T-cell (primary cell): ENCODE measurements around the gene PABPN1L. TPM values are rescaled to one million over a fixed set of nuclear protein-coding genes. Genes with fewer than 3 reads are reported as not detected.
A peak's percentile ranks its signal among the peaks of the same experiment; 100 is the strongest.

Source experiments
- ATAC-seq, 4 experiments: fragments of 200-7000 bp in 3 of 4; fragments of 150-1000 bp in 1 of 4; cut with Tn5 transposase; replicated peaks in 1 of 4; 1 replicate in 3 of 4; 2 replicates in 1 of 4; pipeline ENCODE4 v1.10.0; 2021; ENCODE audit warnings: moderate library complexity in 3 of 4, mild to moderate bottlenecking in 2 of 4, moderate number of reproducible peaks in 1 of 4
- CTCF ChIA-PET, 2 donors: fragments of 300-600 bp; sonication (Branson Sonifier 250); formaldehyde crosslinking; loops; one replicate each; lab custom pipeline; 2022; ENCODE audit warnings: antibody characterized with exemption in 2 of 2; lab: Charles Lee
- POLR2A ChIA-PET, 2 donors: fragments of 300-600 bp; sonication (Branson Sonifier 250); formaldehyde crosslinking; loops; one replicate each; lab custom pipeline; 2022; ENCODE audit warnings: antibody characterized with exemption in 2 of 2; lab: Charles Lee
- DNase-seq, 35 experiments: peaks; one replicate each; pipeline versions ENCODE4 v3.0.0 to v3.0.0-alpha.2; 2013 to 2023
- H3K27ac ChIP-seq: one replicate; pipeline ENCODE4 v1.5.1; 2013; ENCODE audit warnings: low read length
- H3K27me3 ChIP-seq, 2 experiments: replicated peaks in 1 of 2; 1 replicate in 1 of 2; 2 replicates in 1 of 2; pipeline versions ENCODE4 v1.6.1 to v1.7.0; 2013; ENCODE audit warnings: low read length in 1 of 2, mixed read lengths in 1 of 2; ENCODE audit not compliant: control insufficient read depth in 2 of 2, insufficient read depth in 2 of 2; ENCODE audit errors: extremely low read depth in 1 of 2
- H3K36me3 ChIP-seq, 2 donors: 1 replicate in 1 of 2; 2 replicates in 1 of 2; pipeline versions ENCODE4 v1.6.1 to v1.7.0; 2013; ENCODE audit warnings: low read length in 1 of 2; ENCODE audit not compliant: control insufficient read depth in 2 of 2, insufficient read depth in 1 of 2; ENCODE audit errors: extremely low read depth in 1 of 2
- H3K4me1 ChIP-seq, 2 experiments: 1 replicate in 1 of 2; 2 replicates in 1 of 2; pipeline versions ENCODE4 v1.6.1 to v1.7.0; 2013; ENCODE audit warnings: low read length in 2 of 2, mixed read lengths in 1 of 2; ENCODE audit not compliant: insufficient read depth in 2 of 2, control insufficient read depth in 1 of 2; ENCODE audit errors: extremely low read depth in 1 of 2
- H3K4me3 ChIP-seq, 2 donors: 1 replicate in 1 of 2; 2 replicates in 1 of 2; pipeline versions ENCODE4 v1.5.1 to v1.7.0; 2013; ENCODE audit warnings: mild to moderate bottlenecking in 2 of 2, low read length in 1 of 2, moderate library complexity in 1 of 2; ENCODE audit not compliant: control insufficient read depth in 1 of 2; ENCODE audit errors: extremely low read depth in 1 of 2
- H3K9me3 ChIP-seq: 2 replicates; pipeline ENCODE4 v1.7.0; 2013
- H3K27ac Mint-ChIP-seq, 2 donors: one replicate each; pipeline ENCODE4 v1.8.0; 2020 to 2021; ENCODE audit warnings: mild to moderate bottlenecking in 2 of 2, mixed read lengths in 2 of 2
- H3K27me3 Mint-ChIP-seq, 2 donors: one replicate each; pipeline ENCODE4 v1.8.0; 2021 to 2022; ENCODE audit warnings: mixed read lengths in 2 of 2
- H3K36me3 Mint-ChIP-seq: one replicate; pipeline ENCODE4 v1.8.0; 2021; ENCODE audit warnings: mixed read lengths
- H3K4me1 Mint-ChIP-seq, 3 donors: one replicate each; pipeline ENCODE4 v1.8.0; 2020 to 2022; ENCODE audit warnings: mixed read lengths in 3 of 3, mild to moderate bottlenecking in 1 of 3
- H3K4me3 Mint-ChIP-seq, 3 donors: one replicate each; pipeline ENCODE4 v1.8.0; 2020 to 2022; ENCODE audit warnings: mild to moderate bottlenecking in 3 of 3, mixed read lengths in 3 of 3, moderate library complexity in 3 of 3
- H3K9me3 Mint-ChIP-seq, 3 donors: one replicate each; pipeline ENCODE4 v1.8.0; 2020 to 2022; ENCODE audit warnings: mixed read lengths in 3 of 3
- WGBS: methylation state at CpG from one replicate; pipeline ENCODE4 v1.1.5; 2013; ENCODE audit warnings: missing lambda C conversion rate; ENCODE audit not compliant: insufficient coverage; 5-methylcytosine and 5-hydroxymethylcytosine counted together
- total RNA-seq, 35 experiments: library from RNA in 6 of 35; stranded (reverse) in 6 of 35; fragments of 120-200 nt in 1 of 35; gene quantifications; one replicate each; pipeline versions ENCODE4 v1.2.1 to v1.2.4 and lab custom pipeline; 2013 to 2026

The PABPN1L gene
- total RNA-seq, 5 donors from 2014 or later (not counting 1 experiment from before 2014, with no cell fraction given), result not detected

- H3K4me3 Mint-ChIP-seq, result no peak overlapping the region
- DNase-seq, result no peak
- WGBS, result 78% methylated on average over 9 of the region's 9 CpGs
- Histone ChIP-seq H3K4me1 (no peaks in the 10 kb centered on the region), H3K27ac (no peak overlapping the region), H3K9me3 (no peaks in the 10 kb centered on the region), H3K36me3 (no peaks in the 10 kb centered on the region), H3K4me3 (no peak overlapping the region), H3K27me3 (peaks cover 0 to 54% of the 10 kb centered on the region in 2 experiments)
- no peaks in the 10 kb centered on the region for H3K9me3 Mint-ChIP-seq
- ChIA-PET CTCF (no interaction called here), POLR2A (no interaction called here)
- H3K27me3 Mint-ChIP-seq, result peaks cover 8 to 34% of the 10 kb centered on the region in 2 donors
- no peaks in the 10 kb centered on the region for H3K36me3 Mint-ChIP-seq
- H3K27ac Mint-ChIP-seq, result no peak overlapping the region
- no peak for ATAC-seq
- peaks cover 0 to 6% (median 4%) of the 10 kb centered on the region in 3 donors for H3K4me1 Mint-ChIP-seq
Observed at GRCh38 chr16:88869673-88869980, 3.2 kb upstream of the PABPN1L start.

- peaks cover 0 to 6% (median 4%) of the 10 kb centered on the region in 3 donors for H3K4me1 Mint-ChIP-seq
- ATAC-seq (no peak), DNase-seq (no peak)
- Histone ChIP-seq H3K36me3 (no peaks in the 10 kb centered on the region), H3K27me3 (peaks cover 0 to 54% of the 10 kb centered on the region in 2 experiments), H3K4me3 (no peak overlapping the region), H3K4me1 (no peaks in the 10 kb centered on the region), H3K27ac (no peak overlapping the region), H3K9me3 (no peaks in the 10 kb centered on the region)
- ChIA-PET POLR2A (no interaction called here), CTCF (no interaction called here)
- no peak overlapping the region for H3K27ac Mint-ChIP-seq
- peaks cover 8 to 34% of the 10 kb centered on the region in 2 donors for H3K27me3 Mint-ChIP-seq
- no peak overlapping the region for H3K4me3 Mint-ChIP-seq
- WGBS, result 91% methylated on average over 26 of the region's 27 CpGs
- H3K9me3 Mint-ChIP-seq, result no peaks in the 10 kb centered on the region
- H3K36me3 Mint-ChIP-seq, result no peaks in the 10 kb centered on the region
Observed at GRCh38 chr16:88868974-88869672, 2.7 kb upstream of the PABPN1L start.

DNA sequence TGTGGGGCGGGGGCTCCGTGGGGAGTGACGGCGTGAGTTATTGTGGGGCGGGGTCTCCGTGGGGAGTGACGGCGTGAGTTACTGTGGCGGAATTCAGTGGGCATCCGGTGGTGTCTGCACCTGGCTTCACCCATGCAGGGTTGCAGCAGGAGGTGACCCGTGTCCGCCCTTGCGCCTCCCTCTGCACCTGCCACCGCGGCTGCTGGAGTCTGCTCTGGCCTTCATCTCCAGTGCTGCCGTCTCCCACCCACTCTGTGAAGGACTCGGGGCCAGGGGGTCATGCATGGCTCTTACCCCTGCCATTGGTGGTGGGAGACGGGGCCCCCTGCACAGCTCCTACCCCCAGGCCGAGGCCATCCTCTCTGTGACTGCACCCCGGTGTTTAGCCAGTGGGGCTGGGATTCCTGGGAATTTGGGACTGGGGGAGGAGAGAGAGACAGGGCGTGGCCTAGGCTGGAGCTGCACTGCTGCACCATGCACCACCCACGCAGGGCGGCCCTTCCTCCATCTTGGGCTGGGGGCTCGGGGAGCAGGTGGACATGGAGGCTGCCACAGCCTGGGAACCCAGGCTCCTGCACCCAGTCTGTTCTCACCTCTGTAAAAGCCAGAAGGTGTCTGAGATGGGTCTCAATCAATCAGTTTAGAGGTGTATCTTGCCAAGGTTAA, 1.3 kb upstream of the PABPN1L start:
- H3K36me3 ChIP-seq, result peaks cover 0 to under 1% of the 10 kb centered on the region in 2 donors
- DNase-seq (no peak), ATAC-seq (no peak)
- ChIA-PET POLR2A (no interaction called here), CTCF (interaction anchor here in 1 of 2 donors (0.7 kb wide), 1 partner anchor 19 kb away, joined by 3 read pairs; no protein-coding TSS in a partner anchor)
- peaks cover 0 to 43% of the 10 kb centered on the region in 2 experiments for H3K27me3 ChIP-seq
- no peak overlapping the region for H3K27ac ChIP-seq
- H3K4me3 Mint-ChIP-seq, result no peak overlapping the region
- peaks cover under 1% of the 10 kb centered on the region for H3K36me3 Mint-ChIP-seq
- H3K4me1 ChIP-seq, result no peaks in the 10 kb centered on the region
- H3K9me3 Mint-ChIP-seq, result no peaks in the 10 kb centered on the region
- no peaks in the 10 kb centered on the region for H3K9me3 ChIP-seq
- no peak overlapping the region for H3K4me3 ChIP-seq
- no peak overlapping the region for H3K27ac Mint-ChIP-seq
- H3K4me1 Mint-ChIP-seq, result peaks cover 0 to 6% (median 4%) of the 10 kb centered on the region in 3 donors
- 91% methylated on average over 19 of the region's 24 CpGs for WGBS
- peaks cover 8 to 29% of the 10 kb centered on the region in 2 donors for H3K27me3 Mint-ChIP-seq

GRCh38 chr16:88865742-88866141, 718 bp downstream of the PABPN1L start:
- H3K9me3 ChIP-seq, result no peaks in the 10 kb centered on the region
- no peaks in the 10 kb centered on the region for H3K9me3 Mint-ChIP-seq
- 89% methylated on average over 12 of the region's 15 CpGs for WGBS
- H3K4me3 Mint-ChIP-seq, result no peak overlapping the region
- ChIA-PET CTCF (no interaction called here), POLR2A (interaction anchor here in 1 of 2 donors (0.6 kb wide), 1 partner anchor 265 kb away, joined by 3 read pairs; no protein-coding TSS in a partner anchor)
- peaks cover 10% of the 10 kb centered on the region for H3K36me3 Mint-ChIP-seq
- peaks cover 3 to 21% of the 10 kb centered on the region in 2 donors for H3K27me3 Mint-ChIP-seq
- ATAC-seq (no peak), DNase-seq (no peak)
- H3K4me1 Mint-ChIP-seq, result peaks cover 0 to 3% (median 3%) of the 10 kb centered on the region in 3 donors
- H3K27ac ChIP-seq, result no peak overlapping the region
- no peak overlapping the region for H3K27ac Mint-ChIP-seq
- no peaks in the 10 kb centered on the region for H3K4me1 ChIP-seq
- no peak overlapping the region for H3K4me3 ChIP-seq
- peaks cover 0 to 25% of the 10 kb centered on the region in 2 experiments for H3K27me3 ChIP-seq
- H3K36me3 ChIP-seq, result peaks cover 4 to 21% of the 10 kb centered on the region in 2 donors

GRCh38 chr16:88865310-88865709, 1.1 kb downstream of the PABPN1L start:
- Histone ChIP-seq H3K27me3 (peaks cover 0 to 20% of the 10 kb centered on the region in 2 experiments), H3K27ac (no peak overlapping the region), H3K4me3 (no peak overlapping the region), H3K4me1 (no peaks in the 10 kb centered on the region), H3K36me3 (peaks cover 4 to 25% of the 10 kb centered on the region in 2 donors), H3K9me3 (no peaks in the 10 kb centered on the region)
- no peaks in the 10 kb centered on the region for H3K9me3 Mint-ChIP-seq
- ChIA-PET CTCF (no interaction called here), POLR2A (interaction anchor here in 1 of 2 donors (0.6 kb wide), 1 partner anchor 265 kb away, joined by 3 read pairs; no protein-coding TSS in a partner anchor)
- DNase-seq (no peak), ATAC-seq (no peak)
- peaks cover 11% of the 10 kb centered on the region for H3K36me3 Mint-ChIP-seq
- no peak overlapping the region for H3K27ac Mint-ChIP-seq
- no peak overlapping the region for H3K4me3 Mint-ChIP-seq
- 87% methylated on average over 8 of the region's 14 CpGs for WGBS
- no peaks in the 10 kb centered on the region for H3K4me1 Mint-ChIP-seq
- peaks cover 0 to 17% of the 10 kb centered on the region in 2 donors for H3K27me3 Mint-ChIP-seq

GRCh38 chr16:88864521-88864920, 1.9 kb downstream of the PABPN1L start:
- ATAC-seq (peak in 1 of 4 experiments; percentile 20), DNase-seq (no peak)
- Histone ChIP-seq H3K36me3 (peaks cover 4 to 33% of the 10 kb centered on the region in 2 donors), H3K9me3 (no peaks in the 10 kb centered on the region), H3K4me3 (no peak overlapping the region), H3K27me3 (peaks cover 0 to 14% of the 10 kb centered on the region in 2 experiments), H3K4me1 (no peaks in the 10 kb centered on the region), H3K27ac (no peak overlapping the region)
- ChIA-PET POLR2A (no interaction called here), CTCF (no interaction called here)
- Mint-ChIP-seq H3K9me3 (no peaks in the 10 kb centered on the region), H3K27me3 (peaks cover 0 to 9% of the 10 kb centered on the region in 2 donors), H3K4me3 (no peak overlapping the region), H3K36me3 (peaks cover 14% of the 10 kb centered on the region), H3K27ac (no peak overlapping the region), H3K4me1 (peaks cover 0 to 2% (median 0%) of the 10 kb centered on the region in 3 donors)
- WGBS, result 92% methylated on average over 11 of the region's 18 CpGs
